Fibroblast of gingiva (primary cell): ENCODE measurements around the gene KLHL8.
"Not testable (repeated sequence)": the region's sequence is repeated elsewhere in the genome, so short reads cannot be mapped to it uniquely, and the experiment has no call there.

Experiments used
- DNase-seq: peaks from one replicate; pipeline ENCODE4 v3.0.0-alpha.2; 2011; ENCODE audit warnings: low read depth

The KLHL8 gene

DNA sequence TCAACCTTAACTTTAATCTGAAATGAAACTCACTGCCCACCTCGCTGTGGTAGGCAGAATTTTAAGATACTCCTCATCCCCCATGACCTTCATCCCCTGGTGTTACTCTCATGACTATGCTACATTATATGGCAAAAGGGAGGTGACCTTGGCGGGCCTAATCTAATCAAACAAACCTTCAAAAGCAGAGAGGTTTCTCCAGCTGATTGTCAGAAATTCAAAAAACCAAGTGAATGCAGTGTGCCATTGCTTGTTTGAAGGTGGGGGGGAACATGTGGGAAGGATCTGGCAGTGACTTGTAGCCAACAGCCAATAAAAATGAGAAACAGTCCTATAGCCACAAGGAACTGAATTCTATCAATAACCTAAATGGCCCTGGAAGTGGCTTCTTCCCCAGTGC, 48.5 kb downstream of the KLHL8 start:
- no peak for DNase-seq

DNA sequence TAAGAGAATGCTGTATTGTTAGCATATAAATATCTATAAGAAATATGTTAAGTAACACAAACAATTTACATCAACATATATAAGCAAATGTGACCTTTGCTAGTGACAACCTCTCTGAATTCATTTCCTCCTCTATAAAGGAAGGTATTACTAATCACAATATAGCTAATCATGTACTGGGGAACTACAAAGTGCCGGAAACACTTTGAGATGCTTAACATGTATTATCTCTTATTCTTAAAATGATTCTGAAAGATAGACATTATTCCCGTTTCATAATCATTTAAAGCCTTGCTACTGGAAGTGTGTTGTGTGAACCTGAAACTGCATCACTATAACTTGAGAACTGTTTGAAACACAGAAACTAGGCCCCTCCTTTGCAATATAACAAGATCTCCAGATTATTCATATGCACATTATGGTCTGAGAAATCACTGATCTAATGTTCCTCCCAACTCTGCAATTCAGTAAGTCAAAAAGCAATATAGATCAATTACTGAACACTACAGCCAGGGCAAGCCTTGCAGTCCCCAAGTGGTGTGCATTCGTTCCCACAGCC, 54.0 kb downstream of the KLHL8 start:
- no peak for DNase-seq

DNA sequence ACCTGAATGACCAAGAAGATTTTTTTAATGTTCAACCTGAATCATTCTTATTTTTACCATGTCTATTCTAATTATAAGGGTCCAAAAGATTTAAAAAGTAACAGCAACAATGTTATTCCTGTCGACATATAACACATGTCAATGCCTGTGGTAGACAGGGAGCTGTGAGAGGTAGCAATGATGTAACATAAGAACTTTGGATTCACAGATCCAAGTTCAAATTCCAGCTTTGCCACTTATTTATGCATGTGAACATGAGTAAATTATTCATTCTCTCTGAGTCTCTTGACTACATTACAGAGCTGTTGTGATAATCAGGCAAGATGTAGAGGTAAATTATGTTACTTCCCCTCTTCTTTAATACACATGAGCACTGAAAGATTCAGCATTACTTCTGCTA, 54.5 kb downstream of the KLHL8 start:
- no peak for DNase-seq

DNA sequence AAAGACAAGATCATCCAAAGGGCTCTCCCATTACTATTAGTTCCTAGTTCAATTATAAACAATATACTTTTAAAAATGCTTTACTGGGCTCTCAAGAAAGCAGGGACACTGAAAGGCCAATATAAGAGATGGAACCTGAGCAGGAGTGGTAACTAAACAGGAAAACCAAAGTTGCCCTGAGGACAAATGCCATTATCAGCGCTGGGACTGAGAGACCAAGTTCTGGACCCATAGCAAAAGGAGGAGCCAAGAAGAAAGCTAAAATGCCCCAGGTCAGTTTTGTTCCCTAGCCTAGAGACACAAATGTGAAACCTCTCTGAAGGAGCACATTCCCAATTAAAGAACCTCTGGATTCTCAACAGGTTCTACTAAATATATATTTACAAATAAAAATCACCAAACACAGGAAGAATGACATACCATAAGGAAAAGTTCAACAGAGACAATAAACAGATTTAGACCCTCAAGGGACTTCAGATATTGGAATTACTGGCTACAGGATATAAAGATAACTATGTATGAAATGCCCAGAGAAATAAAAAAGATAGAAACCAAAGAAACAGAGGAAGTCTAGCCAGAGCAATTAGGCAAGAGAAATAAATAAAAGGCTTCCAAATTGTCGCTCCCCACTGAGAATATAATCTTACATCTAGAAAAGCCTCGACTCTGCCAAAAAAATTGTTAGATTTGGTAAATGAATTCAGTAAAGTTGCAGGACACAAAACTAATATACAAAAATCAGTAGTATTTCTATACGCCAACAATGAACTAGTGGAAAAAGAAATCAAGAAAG, 67.1 kb downstream of the KLHL8 start:
- DNase-seq = peak; percentile 6

DNA sequence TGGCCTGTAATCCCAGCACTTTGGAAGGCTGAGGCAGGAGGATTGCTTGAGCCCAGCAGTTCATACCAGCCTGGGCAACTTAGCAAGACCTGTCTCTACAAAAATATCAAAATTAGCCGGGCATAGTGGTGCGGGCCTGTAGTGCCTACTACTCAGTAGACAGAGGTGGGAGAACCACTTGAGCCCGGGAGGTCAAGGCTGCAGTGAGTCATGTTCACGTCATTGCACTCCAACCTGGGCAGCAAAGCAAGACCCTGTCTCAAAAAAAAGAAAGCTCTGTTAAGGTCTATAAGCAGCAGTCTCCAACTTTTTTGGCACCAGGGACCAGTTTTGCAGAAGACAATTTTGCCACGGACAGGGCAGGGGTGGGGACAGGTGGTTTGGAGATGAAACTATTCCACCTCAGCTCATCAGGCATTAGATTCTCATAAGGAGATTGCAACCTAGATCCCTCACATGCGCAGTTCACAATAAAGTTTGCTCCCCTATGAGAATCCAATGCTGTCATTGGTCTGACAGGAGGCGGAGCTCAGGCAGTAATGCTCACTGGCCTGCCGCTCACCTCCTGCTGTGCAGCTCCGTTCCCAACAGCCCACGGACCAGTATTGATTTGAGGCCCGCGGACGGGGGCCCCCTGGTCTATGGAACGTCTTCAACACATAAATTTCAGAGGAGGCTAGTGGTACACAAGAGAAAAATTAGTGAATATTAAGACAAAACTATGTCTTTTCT, 67.9 kb downstream of the KLHL8 start:
- DNase-seq = no peak

DNA sequence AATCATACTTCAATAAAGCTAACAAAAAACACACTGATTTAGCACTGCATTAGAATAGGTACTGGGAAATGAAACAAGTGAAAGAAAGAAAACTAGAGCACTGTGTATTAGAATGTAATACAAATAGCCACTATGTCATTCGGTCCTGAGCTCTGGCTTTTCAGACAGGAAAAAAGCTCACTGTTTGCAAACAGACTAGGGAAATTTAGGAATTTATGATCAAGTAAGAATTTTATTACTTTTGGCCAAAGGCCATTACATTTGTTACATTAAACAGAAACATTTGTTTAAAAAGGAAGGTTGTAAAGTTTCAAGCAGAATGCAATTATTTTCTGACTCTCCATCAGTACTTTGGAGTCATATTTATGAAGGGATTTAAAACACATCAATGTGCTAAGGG, 68.7 kb downstream of the KLHL8 start:
- DNase-seq = no peak

DNA sequence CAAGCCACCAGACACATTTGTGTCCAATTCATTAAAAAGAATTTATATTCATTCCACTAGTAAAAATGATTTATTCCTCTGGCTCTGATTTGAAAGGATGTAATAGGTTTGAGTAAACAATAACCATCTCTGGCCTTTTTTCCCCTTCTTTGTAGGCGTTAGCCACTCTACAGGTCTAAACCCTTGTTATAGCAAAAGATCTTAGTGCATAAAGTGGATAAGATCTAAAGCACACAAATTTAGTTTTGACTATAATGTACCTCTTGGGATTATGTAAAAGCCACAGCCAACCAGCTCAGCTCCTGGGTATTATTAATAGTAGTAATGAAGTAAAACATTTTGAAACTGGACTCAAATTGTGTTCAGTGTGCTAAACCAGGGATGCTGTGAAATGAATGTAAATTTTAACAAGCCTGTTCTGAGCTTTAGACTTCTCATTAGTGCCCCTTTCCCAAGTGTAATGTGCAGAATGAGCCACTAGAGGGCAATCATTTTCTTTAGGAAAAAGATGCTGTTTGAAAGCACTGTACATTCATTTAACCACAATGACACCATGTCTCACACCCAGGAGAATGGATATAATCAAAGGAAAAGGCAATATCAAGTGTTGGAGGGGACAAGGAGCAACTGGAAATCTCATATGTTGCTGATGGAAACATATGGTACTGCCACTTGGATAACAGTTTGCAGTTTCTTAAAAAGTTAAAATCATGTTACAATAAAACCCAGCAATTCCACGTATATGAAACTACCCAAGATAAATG, 69.7 kb downstream of the KLHL8 start:
- peak; percentile 55 for DNase-seq

DNA sequence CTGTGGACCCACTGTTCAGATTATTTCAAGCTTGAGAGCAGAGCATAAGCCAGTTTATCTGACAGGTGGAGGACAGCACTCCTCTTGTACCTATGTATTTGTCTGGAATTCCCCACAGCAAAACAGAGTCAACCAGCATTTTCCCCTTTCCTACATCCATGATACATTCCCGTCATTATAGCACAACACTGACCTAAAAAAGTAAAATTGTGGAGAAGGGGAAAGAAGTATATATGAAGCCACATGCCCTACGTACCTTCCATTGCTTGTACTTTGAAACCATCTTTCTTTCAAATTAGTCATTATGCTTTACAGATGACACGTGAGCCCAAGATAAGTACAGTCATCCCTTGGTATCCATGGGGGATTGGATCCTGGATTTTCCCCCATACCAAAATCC, 73.3 kb downstream of the KLHL8 start:
- no peak for DNase-seq

DNA sequence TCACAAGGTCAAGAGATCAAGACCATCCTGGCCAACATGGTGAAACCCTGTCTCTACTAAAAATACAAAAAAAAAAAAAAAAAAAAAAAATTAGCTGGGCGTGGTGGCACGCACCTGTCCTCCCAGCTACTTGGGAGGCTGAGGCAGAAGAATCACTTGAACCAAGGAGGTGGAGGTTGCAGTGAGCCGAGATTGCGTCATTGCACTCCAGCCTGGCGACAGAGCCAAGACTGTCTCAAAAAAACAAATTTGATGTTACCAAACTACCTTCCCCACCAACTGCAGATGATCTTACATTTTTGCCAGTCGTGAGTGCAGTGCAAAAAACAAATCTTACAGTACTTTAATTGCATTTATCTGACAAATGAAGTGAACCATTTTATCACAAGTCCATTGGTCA, 74.5 kb downstream of the KLHL8 start:
- DNase-seq = not testable (repeated sequence)

DNA sequence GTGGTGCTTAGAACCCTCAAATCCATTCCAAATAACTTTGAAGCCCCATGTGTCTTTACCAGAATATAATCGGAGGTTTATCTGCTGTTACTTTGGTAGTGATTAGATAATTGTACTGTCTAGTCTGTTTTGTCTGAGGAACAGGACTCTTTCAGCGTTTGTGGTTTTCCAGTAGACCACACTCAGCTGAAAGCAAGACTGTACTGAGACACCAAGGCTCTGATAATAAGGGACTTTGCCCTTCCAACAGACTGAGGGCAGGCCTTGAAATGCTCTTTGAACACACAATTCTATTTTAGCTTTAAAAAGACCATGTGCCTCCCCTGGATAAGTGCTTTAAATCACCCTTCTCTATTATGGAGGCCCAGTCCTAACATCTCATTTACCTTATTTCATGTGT, 76.1 kb downstream of the KLHL8 start:
- DNase-seq = no peak

DNA sequence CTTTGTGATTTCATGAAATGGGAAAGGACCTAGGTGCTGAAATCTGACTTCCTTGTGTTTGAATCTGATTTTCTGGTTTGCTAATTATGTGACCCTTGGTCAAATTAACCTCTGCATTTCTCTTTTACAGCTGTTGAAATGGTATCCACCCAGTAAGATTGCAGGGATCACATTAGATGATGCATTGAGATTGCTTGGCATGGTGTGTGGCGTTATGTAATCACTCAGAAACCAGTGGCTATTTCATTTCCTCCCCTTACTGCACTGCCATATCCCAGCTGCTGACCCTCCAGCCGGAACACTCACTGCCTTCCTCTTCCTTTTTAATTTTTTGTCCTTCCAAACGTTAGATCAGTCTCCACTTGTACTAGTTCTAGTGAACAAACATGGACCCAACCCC, 79.0 kb downstream of the KLHL8 start:
- no peak for DNase-seq

DNA sequence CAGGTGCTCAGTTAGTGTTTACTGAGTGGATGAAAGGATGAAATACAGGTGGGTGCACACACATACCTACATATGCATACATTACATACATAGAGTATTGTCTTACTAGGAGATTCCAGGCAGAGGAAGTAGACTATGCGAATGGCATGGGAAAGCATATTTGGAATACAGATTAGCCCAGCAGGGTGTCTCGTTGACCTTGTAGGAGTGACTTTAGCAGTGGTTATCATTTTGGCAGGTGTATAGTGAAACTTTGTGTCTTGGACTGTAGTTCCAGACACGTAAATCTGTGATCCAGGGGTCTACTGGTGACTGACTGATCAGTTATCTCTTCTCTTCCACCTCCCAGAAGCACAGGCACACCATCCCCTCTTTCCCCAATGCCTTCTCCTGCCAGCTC, 86.3 kb downstream of the KLHL8 start:
- no peak for DNase-seq

DNA sequence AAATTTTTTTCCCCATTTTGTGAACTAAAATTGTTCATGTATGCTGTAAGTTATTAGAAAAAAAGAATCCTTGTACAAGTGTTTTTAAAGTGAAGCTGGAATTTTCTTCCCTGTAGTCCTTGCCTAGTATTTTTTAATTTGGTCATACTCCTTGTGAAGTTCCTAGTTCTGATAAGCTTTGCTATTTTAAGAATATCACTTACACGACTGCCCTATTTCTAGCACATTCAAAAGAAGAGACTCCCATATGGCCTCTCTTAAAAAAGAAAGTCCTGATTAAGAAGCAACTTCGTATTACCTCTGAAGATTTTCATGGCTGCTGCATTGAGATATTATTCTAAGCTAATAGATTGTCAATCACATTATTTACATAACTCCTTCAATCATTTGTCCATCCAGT, 87.2 kb downstream of the KLHL8 start:
- no peak for DNase-seq

DNA sequence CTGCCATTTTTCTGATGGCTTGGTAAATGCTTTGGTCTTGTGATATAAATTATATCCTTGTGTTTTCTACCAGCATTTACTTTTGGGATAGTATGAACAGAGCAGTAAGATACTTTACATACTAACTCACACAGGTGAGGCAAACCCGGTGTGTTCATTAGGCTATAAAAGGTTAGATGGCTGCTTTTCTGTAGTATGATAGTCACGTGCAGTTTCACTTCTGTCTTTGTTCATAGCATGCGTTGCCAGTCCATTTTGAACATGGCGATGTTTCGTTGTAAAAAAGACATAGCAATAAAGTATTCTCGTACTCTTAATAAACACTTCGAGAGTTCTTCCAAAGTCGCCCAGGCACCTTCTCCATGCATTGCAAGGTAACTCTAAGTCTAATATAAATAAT, 88.4 kb downstream of the KLHL8 start:
- DNase-seq = no peak

DNA sequence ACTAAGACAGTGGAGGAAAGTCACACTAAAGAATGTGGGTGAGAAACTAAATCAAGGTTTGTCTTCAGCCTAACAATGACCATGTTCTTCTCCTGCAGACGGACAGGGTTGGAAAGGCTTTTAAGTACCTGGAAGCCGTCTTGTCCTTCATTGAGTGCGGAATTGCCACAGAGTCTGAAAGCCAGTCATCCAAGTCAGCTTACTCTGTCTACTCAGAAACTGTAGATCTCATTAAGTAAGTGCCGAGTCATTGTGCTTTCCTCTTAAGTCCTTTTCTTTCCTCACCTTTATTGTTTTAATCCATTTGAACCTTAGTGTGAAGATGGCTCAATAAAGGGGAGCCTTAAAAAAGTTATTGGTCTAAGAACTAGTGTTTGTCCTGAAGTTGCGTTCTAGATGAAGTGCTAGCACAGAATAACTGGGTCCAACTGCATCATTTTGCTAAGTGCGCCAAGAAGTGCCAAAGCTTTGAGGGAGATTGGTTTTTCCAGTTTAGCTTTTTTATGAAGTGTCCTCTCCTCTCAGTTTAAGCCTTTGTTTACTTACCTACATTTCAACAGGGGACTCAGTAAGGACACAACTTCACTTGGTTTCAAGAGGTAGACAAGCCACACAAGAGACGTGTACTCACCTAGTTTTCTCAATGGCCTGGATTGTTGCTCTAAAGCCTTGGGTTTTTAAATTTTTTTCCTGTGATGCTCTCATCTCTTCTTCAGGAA, 89.3 kb downstream of the KLHL8 start:
- DNase-seq = no peak

DNA sequence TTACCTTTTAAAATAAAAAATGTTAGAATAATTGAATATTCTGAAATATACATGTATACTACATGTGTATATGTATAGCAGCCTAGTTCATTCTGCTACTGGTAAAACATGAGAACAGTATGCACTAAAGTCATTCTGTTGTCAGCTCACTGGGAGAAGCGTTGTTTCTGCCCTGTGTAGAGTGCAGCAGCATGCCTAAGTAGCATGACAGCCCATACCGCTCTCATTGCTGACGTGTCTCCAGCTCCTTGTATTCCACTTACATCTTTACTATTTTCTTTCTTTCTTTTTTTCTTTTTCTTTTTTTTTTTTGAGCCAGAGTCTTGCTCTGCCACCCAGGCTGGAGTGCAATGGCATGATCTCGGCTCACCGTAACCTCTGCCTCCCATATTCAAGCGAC, 90.7 kb downstream of the KLHL8 start:
- no peak for DNase-seq

DNA sequence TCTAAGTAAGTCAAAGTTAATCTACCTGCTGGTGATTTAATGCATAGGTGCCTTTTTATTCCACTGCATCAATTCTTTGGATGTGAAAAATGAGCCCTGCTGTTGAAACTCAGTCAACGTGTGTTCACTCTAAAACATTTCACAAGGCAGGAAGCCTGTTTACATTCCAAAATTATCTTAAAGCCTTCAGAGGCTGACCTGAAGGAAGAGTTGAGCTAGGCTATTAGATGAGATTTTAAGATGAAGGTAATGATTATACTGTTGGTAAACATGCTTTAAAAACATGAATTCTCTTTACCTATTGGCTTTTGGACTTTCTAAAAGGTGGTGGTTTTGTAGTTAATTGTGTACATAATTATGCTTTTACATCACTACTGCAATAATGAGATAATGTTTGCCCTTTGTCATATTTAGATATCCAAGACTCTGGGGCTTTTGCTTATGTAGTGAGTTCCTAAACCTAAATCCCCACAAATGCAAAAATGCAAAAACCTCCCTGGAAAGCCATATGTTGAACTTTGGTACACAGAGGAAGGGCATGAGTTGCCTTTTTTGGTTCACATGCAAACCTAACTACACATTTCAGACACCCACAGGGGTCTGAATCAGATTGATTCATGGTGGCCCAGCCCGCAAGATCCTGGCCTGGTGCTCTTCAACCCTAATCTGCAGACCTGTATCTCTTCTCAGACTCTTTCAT, 92.3 kb downstream of the KLHL8 start:
- no peak for DNase-seq

DNA sequence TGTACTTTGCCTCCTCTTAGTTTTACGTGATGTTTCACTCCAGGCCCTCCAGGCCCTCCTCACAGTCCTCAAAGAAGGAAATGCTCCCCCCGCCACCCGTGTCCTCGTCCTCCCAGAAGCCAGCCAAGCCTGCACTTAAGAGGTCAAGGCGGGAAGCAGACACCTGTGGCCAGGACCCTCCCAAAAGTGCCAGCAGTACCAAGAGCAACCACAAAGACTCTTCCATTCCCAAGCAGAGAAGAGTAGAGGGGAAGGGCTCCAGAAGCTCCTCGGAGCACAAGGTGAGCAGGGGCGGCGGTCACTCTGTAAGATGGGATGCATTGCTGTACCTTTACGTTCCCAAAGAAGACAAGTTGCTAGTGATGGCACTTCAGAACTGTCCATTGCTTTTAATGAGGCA, 94.4 kb downstream of the KLHL8 start:
- no peak for DNase-seq

DNA sequence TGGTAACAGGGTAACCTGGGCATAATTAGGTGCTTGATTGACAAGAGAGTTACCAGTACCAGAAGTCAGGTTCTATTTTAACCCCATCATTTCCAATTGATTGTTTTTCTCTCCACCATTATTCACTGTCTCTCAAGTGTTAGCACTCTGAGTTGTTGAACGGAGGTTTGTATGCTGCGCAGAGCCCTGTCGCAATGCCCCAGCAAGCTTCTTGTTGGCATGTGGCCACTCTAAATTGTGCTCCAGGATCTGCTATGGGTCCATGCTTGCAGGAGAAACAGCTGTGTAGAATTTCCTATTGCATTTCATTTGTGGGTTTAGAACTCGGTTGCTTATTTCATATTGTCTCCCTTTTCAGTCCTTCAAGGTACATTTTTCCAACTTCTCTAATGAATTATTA, 98.2 kb downstream of the KLHL8 start:
- peak; percentile 88 for DNase-seq

DNA sequence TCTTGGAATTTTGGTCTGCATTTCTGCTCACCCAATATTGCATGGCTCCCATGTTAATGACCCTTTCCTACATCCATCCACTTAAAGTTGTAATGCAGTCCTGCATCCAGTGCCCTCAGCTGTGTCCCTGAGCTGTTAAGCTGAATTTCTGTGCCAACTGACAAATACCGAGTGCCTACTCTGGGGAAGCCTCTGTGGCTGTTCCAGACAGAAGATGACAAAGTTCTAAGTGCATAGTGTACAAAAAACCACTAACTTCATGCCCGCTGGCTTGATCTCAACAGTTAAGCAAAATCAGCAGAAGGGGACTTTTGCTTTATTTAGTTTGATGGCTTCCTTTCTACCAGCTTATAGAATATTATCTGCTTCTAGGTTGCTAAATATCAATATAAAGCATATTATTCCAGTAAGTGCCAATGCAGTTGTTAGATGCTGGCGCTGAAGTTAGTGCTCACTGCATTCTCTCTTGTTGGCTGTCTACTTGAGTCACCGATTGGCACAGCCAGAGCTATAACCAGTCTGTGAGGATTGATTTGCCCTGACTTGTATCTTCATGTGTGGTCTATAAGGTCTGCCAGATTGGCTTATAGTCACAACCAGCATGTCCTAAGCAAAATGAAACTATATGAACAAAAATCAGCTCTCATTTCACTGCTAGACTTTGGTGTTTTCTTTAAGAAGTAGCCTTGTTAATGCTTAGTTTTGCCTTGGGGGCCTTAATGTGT, 98.9 kb downstream of the KLHL8 start:
- DNase-seq = peak; percentile 78
